ENCODE results near the gene PKP4. TPM values are rescaled to one million over a fixed set of nuclear protein-coding genes. Genes with fewer than 3 reads are reported as not detected.

PKP4 gene
- total RNA-seq, 5 donors from 2014 or later (not counting 1 experiment from before 2014, with no cell fraction given), result 17.3 to 23.1 (median 20.3) TPM

GRCh38 chr2:158688721-158689120, 232.0 kb downstream of the PKP4 start:
- H3K36me3 ChIP-seq (ENCODE audit: control insufficient read depth in 2 of 2, extremely low read depth in 1 of 2, insufficient read depth in 1 of 2, low read length in 1 of 2), result no peaks in the 10 kb centered on the region
- H3K27ac ChIP-seq (ENCODE audit: low read length), result no peak overlapping the region
- Mint-ChIP-seq H3K4me1 (no peaks in the 10 kb centered on the region), H3K9me3 (no peaks in the 10 kb centered on the region), H3K27me3 (peaks cover 4 to 12% of the 10 kb centered on the region in 2 donors), H3K27ac (no peak overlapping the region), H3K4me3 (no peak overlapping the region), H3K36me3 (no peaks in the 10 kb centered on the region)
- no peaks in the 10 kb centered on the region for H3K4me1 ChIP-seq (ENCODE audit: control insufficient read depth in 1 of 2, extremely low read depth in 1 of 2, insufficient read depth in 2 of 2, low read length in 2 of 2)
- H3K9me3 ChIP-seq, result no peaks in the 10 kb centered on the region
- H3K27me3 ChIP-seq (replicated peaks in 1 of 2; ENCODE audit: control insufficient read depth in 2 of 2, extremely low read depth in 1 of 2, insufficient read depth in 2 of 2, low read length in 1 of 2), result peaks cover 0 to 9% of the 10 kb centered on the region in 2 experiments
- no peak for ATAC-seq (replicated peaks in 1 of 4)
- ChIA-PET CTCF (interaction anchor here in 1 of 2 donors (0.8 kb wide), 1 partner anchor 1386 kb away, joined by 3 read pairs; no protein-coding TSS in a partner anchor), POLR2A (no interaction called here)
- DNase-seq, result no peak
- no peak overlapping the region for H3K4me3 ChIP-seq (ENCODE audit: control insufficient read depth in 1 of 2, extremely low read depth in 1 of 2, low read length in 1 of 2)
- 86% methylated on average over 4 of the region's 4 CpGs for WGBS (ENCODE audit: insufficient coverage)

- CTCF ChIA-PET, result no interaction called here
- no peak for ATAC-seq (replicated peaks in 1 of 4)
- H3K36me3 ChIP-seq (ENCODE audit: control insufficient read depth in 2 of 2, extremely low read depth in 1 of 2, insufficient read depth in 1 of 2, low read length in 1 of 2), result no peaks in the 10 kb centered on the region
- no peak overlapping the region for H3K27ac ChIP-seq (ENCODE audit: low read length)
- no peak overlapping the region for H3K27ac Mint-ChIP-seq
- H3K9me3 ChIP-seq, result no peaks in the 10 kb centered on the region
- H3K4me1 Mint-ChIP-seq, result no peaks in the 10 kb centered on the region
- DNase-seq, result no peak
- no peaks in the 10 kb centered on the region for H3K4me1 ChIP-seq (ENCODE audit: control insufficient read depth in 1 of 2, extremely low read depth in 1 of 2, insufficient read depth in 2 of 2, low read length in 2 of 2)
- POLR2A ChIA-PET, result no interaction called here
- H3K36me3 Mint-ChIP-seq, result no peaks in the 10 kb centered on the region
- peaks cover 4 to 12% of the 10 kb centered on the region in 2 donors for H3K27me3 Mint-ChIP-seq
- peaks cover 0 to 9% of the 10 kb centered on the region in 2 experiments for H3K27me3 ChIP-seq (replicated peaks in 1 of 2; ENCODE audit: control insufficient read depth in 2 of 2, extremely low read depth in 1 of 2, insufficient read depth in 2 of 2, low read length in 1 of 2)
- WGBS (ENCODE audit: insufficient coverage), result 89% methylated on average over 4 of the region's 5 CpGs
- no peak overlapping the region for H3K4me3 ChIP-seq (ENCODE audit: control insufficient read depth in 1 of 2, extremely low read depth in 1 of 2, low read length in 1 of 2)
- no peaks in the 10 kb centered on the region for H3K9me3 Mint-ChIP-seq
- no peak overlapping the region for H3K4me3 Mint-ChIP-seq
Observed at GRCh38 chr2:158689391-158689790, 232.6 kb downstream of the PKP4 start.

DNA sequence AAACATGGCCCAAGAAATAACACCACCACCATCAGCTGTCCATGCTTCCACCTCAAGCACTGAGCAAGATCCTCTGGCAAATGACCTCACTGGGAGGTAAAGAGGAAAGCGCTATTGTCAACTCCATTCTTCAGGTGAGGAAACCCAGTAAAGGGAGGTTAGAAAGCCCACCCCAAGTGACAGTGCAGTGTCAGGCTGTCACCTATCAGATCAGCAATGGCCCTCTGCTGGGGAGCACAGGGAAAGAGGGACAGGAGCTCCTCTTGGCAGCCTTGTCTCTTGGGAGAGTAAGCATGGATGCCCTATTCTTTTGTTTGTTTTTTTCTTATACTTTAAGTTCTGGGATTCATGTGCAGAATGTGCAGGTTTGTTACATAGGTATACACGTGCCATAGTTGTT, 234.1 kb downstream of the PKP4 start:
- H3K27ac ChIP-seq (ENCODE audit: low read length), result no peak overlapping the region
- no peaks in the 10 kb centered on the region for H3K4me1 ChIP-seq (ENCODE audit: control insufficient read depth in 1 of 2, extremely low read depth in 1 of 2, insufficient read depth in 2 of 2, low read length in 2 of 2)
- ATAC-seq (replicated peaks in 1 of 4) (no peak), DNase-seq (no peak)
- H3K4me3 Mint-ChIP-seq, result no peak overlapping the region
- ChIA-PET POLR2A (no interaction called here), CTCF (no interaction called here)
- no peaks in the 10 kb centered on the region for H3K36me3 Mint-ChIP-seq
- H3K27ac Mint-ChIP-seq, result no peak overlapping the region
- no peak overlapping the region for H3K4me3 ChIP-seq (ENCODE audit: control insufficient read depth in 1 of 2, extremely low read depth in 1 of 2, low read length in 1 of 2)
- no peaks in the 10 kb centered on the region for H3K36me3 ChIP-seq (ENCODE audit: control insufficient read depth in 2 of 2, extremely low read depth in 1 of 2, insufficient read depth in 1 of 2, low read length in 1 of 2)
- no peaks in the 10 kb centered on the region for H3K4me1 Mint-ChIP-seq
- WGBS (ENCODE audit: insufficient coverage), result 100% methylated on average over 1 of the region's 2 CpGs
- H3K27me3 Mint-ChIP-seq, result peaks cover 4 to 12% of the 10 kb centered on the region in 2 donors
- no peaks in the 10 kb centered on the region for H3K9me3 ChIP-seq
- H3K27me3 ChIP-seq (replicated peaks in 1 of 2; ENCODE audit: control insufficient read depth in 2 of 2, extremely low read depth in 1 of 2, insufficient read depth in 2 of 2, low read length in 1 of 2), result peaks cover 0 to 9% of the 10 kb centered on the region in 2 experiments
- H3K9me3 Mint-ChIP-seq, result no peaks in the 10 kb centered on the region

DNA sequence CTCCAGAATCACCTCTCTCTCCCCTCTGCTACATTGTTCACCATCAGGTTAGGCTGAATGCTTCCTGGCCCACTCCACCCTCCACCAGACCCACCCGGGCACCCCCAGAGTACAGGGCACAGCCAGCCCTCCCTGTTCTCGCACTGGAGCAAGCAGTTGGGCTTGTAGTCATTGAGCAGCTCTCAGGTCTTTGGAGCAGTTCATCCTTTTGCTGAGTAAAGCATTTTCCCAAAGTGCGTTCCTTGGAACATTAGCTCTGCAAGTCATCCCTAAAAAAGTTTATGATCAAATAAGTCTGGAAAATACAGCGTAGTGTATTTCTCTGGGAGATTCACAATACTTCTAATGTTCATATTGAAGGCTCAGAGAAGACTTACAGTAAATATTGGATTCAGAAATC, 234.9 kb downstream of the PKP4 start:
- H3K4me1 Mint-ChIP-seq, result no peaks in the 10 kb centered on the region
- CTCF ChIA-PET, result interaction anchor here in 1 of 2 donors (0.6 kb wide), 1 partner anchor 911 kb away, joined by 4 read pairs; no protein-coding TSS in a partner anchor

GRCh38 chr2:158692372-158693103, 235.8 kb downstream of the PKP4 start:
- Histone ChIP-seq H3K4me3 (ENCODE audit: control insufficient read depth in 1 of 2, extremely low read depth in 1 of 2, low read length in 1 of 2) (no peak overlapping the region), H3K27me3 (replicated peaks in 1 of 2; ENCODE audit: control insufficient read depth in 2 of 2, extremely low read depth in 1 of 2, insufficient read depth in 2 of 2, low read length in 1 of 2) (peaks cover 0 to 9% of the 10 kb centered on the region in 2 experiments), H3K9me3 (no peaks in the 10 kb centered on the region), H3K4me1 (ENCODE audit: control insufficient read depth in 1 of 2, extremely low read depth in 1 of 2, insufficient read depth in 2 of 2, low read length in 2 of 2) (no peaks in the 10 kb centered on the region), H3K36me3 (ENCODE audit: control insufficient read depth in 2 of 2, extremely low read depth in 1 of 2, insufficient read depth in 1 of 2, low read length in 1 of 2) (no peaks in the 10 kb centered on the region), H3K27ac (ENCODE audit: low read length) (no peak overlapping the region)
- DNase-seq (no peak), ATAC-seq (replicated peaks in 1 of 4) (no peak)
- Mint-ChIP-seq H3K4me3 (no peak overlapping the region), H3K9me3 (peaks cover 0 to 9% (median 2%) of the 10 kb centered on the region in 3 donors), H3K4me1 (no peaks in the 10 kb centered on the region), H3K27me3 (peaks cover 4 to 12% of the 10 kb centered on the region in 2 donors), H3K27ac (no peak overlapping the region), H3K36me3 (no peaks in the 10 kb centered on the region)
- POLR2A ChIA-PET, result no interaction called here
- no CpG with 5 or more reads among the region's 3 CpGs for WGBS (ENCODE audit: insufficient coverage)
- CTCF ChIA-PET, result no interaction called here

More for the DNA sequence above, 234.9 kb downstream of the PKP4 start:
- no peak overlapping the region for H3K4me3 ChIP-seq (ENCODE audit: control insufficient read depth in 1 of 2, extremely low read depth in 1 of 2, low read length in 1 of 2)
- Mint-ChIP-seq H3K9me3 (peaks cover 0 to 2% (median 0%) of the 10 kb centered on the region in 3 donors), H3K27ac (no peak overlapping the region), H3K36me3 (no peaks in the 10 kb centered on the region), H3K27me3 (peaks cover 4 to 12% of the 10 kb centered on the region in 2 donors), H3K4me3 (no peak overlapping the region)
- no peak overlapping the region for H3K27ac ChIP-seq (ENCODE audit: low read length)
- ATAC-seq (replicated peaks in 1 of 4) (no peak), DNase-seq (no peak)
- POLR2A ChIA-PET, result no interaction called here
- H3K9me3 ChIP-seq, result no peaks in the 10 kb centered on the region
- 100% methylated on average over 3 of the region's 4 CpGs for WGBS (ENCODE audit: insufficient coverage)
- H3K27me3 ChIP-seq (replicated peaks in 1 of 2; ENCODE audit: control insufficient read depth in 2 of 2, extremely low read depth in 1 of 2, insufficient read depth in 2 of 2, low read length in 1 of 2), result peaks cover 0 to 9% of the 10 kb centered on the region in 2 experiments
- H3K4me1 ChIP-seq (ENCODE audit: control insufficient read depth in 1 of 2, extremely low read depth in 1 of 2, insufficient read depth in 2 of 2, low read length in 2 of 2), result no peaks in the 10 kb centered on the region
- no peaks in the 10 kb centered on the region for H3K36me3 ChIP-seq (ENCODE audit: control insufficient read depth in 2 of 2, extremely low read depth in 1 of 2, insufficient read depth in 1 of 2, low read length in 1 of 2)

DNA sequence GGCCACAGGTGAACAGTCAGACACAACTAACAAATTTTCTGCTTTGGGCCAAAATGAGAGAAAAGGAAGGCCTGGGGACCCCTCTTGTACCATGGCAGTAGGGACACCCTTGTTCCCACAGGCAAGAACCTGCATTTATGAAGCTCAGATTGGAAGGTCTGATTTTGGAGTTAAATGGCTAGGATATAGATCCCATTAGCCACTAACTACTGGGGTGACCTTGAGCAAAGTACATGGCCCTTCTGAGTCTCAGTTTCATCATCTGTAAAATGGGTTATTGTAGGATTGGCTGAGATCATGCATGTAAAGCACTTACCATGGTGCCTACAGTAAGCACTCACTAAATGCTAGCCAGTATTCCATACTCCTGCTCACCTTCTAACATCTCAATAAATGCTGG, 236.7 kb downstream of the PKP4 start:
- POLR2A ChIA-PET, result no interaction called here
- no peaks in the 10 kb centered on the region for H3K36me3 Mint-ChIP-seq
- H3K4me1 Mint-ChIP-seq, result no peaks in the 10 kb centered on the region

More for the DNA sequence above, 236.7 kb downstream of the PKP4 start:
- Histone ChIP-seq H3K27ac (ENCODE audit: low read length) (no peak overlapping the region), H3K9me3 (no peaks in the 10 kb centered on the region), H3K27me3 (replicated peaks in 1 of 2; ENCODE audit: control insufficient read depth in 2 of 2, extremely low read depth in 1 of 2, insufficient read depth in 2 of 2, low read length in 1 of 2) (peaks cover 0 to 9% of the 10 kb centered on the region in 2 experiments), H3K4me3 (ENCODE audit: control insufficient read depth in 1 of 2, extremely low read depth in 1 of 2, low read length in 1 of 2) (no peak overlapping the region), H3K4me1 (ENCODE audit: control insufficient read depth in 1 of 2, extremely low read depth in 1 of 2, insufficient read depth in 2 of 2, low read length in 2 of 2) (no peaks in the 10 kb centered on the region), H3K36me3 (ENCODE audit: control insufficient read depth in 2 of 2, extremely low read depth in 1 of 2, insufficient read depth in 1 of 2, low read length in 1 of 2) (no peaks in the 10 kb centered on the region)
- no peak for DNase-seq
- H3K4me3 Mint-ChIP-seq, result no peak overlapping the region
- CTCF ChIA-PET, result no interaction called here
- no peak for ATAC-seq (replicated peaks in 1 of 4)
- H3K27me3 Mint-ChIP-seq, result peaks cover 0 to 11% of the 10 kb centered on the region in 2 donors
- H3K9me3 Mint-ChIP-seq, result peaks cover 0 to 9% (median 2%) of the 10 kb centered on the region in 3 donors
- H3K27ac Mint-ChIP-seq, result no peak overlapping the region

Data from T-cell (primary cell).